Smooth muscle cell (in vitro differentiated cells): ENCODE data around the gene SLC1A5. TPM values are rescaled to one million over a fixed set of nuclear protein-coding genes. Genes with fewer than 3 reads are reported as not detected.

Experiments used
- DNase-seq: peaks from one replicate; lab custom pipeline; 2025; ENCODE audit not compliant: unreplicated experiment; lab: John Stamatoyannopoulos, UW
- H2AFZ ChIP-seq: fragments of 200-600 bp; sonication (generic); 2 replicates; pipeline ENCODE4 v1.6.0; 2016; ENCODE audit warnings: antibody characterized with exemption, low read depth, mild to moderate bottlenecking
- H3F3A ChIP-seq: fragments of 200-600 bp; sonication (generic); 2 replicates; pipeline ENCODE4 v1.6.0; 2017; ENCODE audit warnings: antibody characterized with exemption, low read depth
- H3K27ac ChIP-seq: fragments of 200-600 bp; sonication (generic); 2 replicates; pipeline ENCODE4 v1.5.1; 2016; ENCODE audit warnings: low read depth, mild to moderate bottlenecking
- H3K27me3 ChIP-seq: fragments of 200-600 bp; sonication (generic); 2 replicates; pipeline ENCODE4 v1.6.1; 2016; ENCODE audit warnings: low read depth, mild to moderate bottlenecking
- H3K36me3 ChIP-seq: fragments of 200-600 bp; sonication (generic); 2 replicates; pipeline ENCODE4 v1.5.1; 2016; ENCODE audit warnings: low read depth
- H3K4me1 ChIP-seq: fragments of 200-600 bp; sonication (generic); 2 replicates; pipeline ENCODE4 v1.5.1; 2016; ENCODE audit warnings: low read depth
- H3K4me2 ChIP-seq: fragments of 200-600 bp; sonication (generic); 2 replicates; pipeline ENCODE4 v1.6.0; 2016; ENCODE audit warnings: mild to moderate bottlenecking
- H3K4me3 ChIP-seq: fragments of 200-600 bp; sonication (generic); 2 replicates; pipeline ENCODE4 v1.5.1; 2016; ENCODE audit warnings: mild to moderate bottlenecking
- H3K79me2 ChIP-seq: fragments of 200-600 bp; sonication (generic); 2 replicates; pipeline ENCODE4 v1.6.0; 2016; ENCODE audit warnings: low read depth, mild to moderate bottlenecking
- H3K9ac ChIP-seq: fragments of 200-600 bp; sonication (generic); 2 replicates; pipeline ENCODE4 v1.6.0; 2016; ENCODE audit warnings: low read depth
- H3K9me3 ChIP-seq: fragments of 200-600 bp; sonication (generic); replicated peaks from 2 replicates; pipeline ENCODE4 v1.5.1; 2016; ENCODE audit warnings: low read depth
- H4K20me1 ChIP-seq: fragments of 200-600 bp; sonication (generic); 2 replicates; pipeline ENCODE4 v1.6.0; 2016; ENCODE audit warnings: low read depth
- WGBS: methylation state at CpG from one replicate; pipeline ENCODE4 v1.1.7; 2016; ENCODE audit warnings: low lambda C conversion rate; 5-methylcytosine and 5-hydroxymethylcytosine counted together
- polyA plus RNA-seq: library from polyadenylated mRNA; unstranded; fragments of >200 nt; fragmentation: Nextera tagmentation; extraction: Ambion mirVana; gene quantifications from 2 replicates; pipeline ENCODE4 v1.2.1, GENCODE V29; 2016
- total RNA-seq: library from RNA; depleted of rRNA; stranded (reverse); fragments of >200 nt; gene quantifications from 2 replicates; pipeline ENCODE4 v1.2.3, GENCODE V29; 2014
- TF ChIP-seq, protein P1 (sequence below): fragments of 200-600 bp; sonication (generic); IDR thresholded peaks from 2 replicates; pipeline ENCODE4 v1.5.1; 2017; ENCODE audit warnings: borderline replicate concordance, mild to moderate bottlenecking, antibody characterized with exemption; ENCODE audit not compliant: insufficient read depth, poor library complexity, severe bottlenecking

SLC1A5 gene
- total and polyA plus RNA-seq, 2 experiments from 2014 or later: 101 to 231 TPM

DNA sequence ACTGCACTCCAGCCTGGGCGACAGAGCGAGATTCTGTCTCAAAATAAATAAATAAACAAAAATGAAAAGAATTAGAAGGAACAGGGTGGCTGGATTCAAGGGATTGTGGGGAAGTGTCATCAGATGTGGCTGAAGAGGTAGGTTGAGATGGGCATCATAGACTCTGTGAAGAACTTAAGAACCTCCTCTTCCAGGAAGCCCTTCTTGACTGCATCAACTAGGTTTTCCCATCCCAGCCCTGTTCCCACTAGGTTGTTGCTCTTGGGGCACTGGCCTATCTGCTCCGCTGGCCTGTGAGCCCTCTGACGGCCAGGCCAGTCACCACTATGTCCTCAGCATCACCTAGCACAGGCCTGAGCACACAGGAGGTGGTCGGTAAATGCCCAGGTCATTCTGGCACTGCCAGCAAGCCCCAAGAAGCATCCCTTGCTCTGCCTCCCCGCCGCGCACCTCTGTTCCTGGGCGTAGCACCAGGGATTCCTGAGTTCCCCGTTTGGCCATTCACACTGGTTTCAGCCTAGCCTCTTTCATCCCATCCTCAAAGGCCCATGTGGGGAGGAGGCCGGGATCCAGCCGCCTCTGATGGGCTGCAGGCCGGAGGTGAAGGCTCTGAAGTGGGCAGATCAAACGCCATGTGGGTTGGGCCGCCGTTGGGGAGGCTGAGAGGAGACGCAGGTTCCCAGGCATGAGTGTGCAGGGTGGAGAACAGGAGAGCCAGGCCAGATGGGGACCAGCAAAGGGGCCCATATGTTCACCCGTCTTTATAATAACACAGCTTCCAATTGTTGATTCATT is 27.6 kb upstream of the SLC1A5 start:
- TF ChIP-seq, protein P1, sequence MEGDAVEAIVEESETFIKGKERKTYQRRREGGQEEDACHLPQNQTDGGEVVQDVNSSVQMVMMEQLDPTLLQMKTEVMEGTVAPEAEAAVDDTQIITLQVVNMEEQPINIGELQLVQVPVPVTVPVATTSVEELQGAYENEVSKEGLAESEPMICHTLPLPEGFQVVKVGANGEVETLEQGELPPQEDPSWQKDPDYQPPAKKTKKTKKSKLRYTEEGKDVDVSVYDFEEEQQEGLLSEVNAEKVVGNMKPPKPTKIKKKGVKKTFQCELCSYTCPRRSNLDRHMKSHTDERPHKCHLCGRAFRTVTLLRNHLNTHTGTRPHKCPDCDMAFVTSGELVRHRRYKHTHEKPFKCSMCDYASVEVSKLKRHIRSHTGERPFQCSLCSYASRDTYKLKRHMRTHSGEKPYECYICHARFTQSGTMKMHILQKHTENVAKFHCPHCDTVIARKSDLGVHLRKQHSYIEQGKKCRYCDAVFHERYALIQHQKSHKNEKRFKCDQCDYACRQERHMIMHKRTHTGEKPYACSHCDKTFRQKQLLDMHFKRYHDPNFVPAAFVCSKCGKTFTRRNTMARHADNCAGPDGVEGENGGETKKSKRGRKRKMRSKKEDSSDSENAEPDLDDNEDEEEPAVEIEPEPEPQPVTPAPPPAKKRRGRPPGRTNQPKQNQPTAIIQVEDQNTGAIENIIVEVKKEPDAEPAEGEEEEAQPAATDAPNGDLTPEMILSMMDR: no peak
- no peaks in the 10 kb centered on the region for H3F3A ChIP-seq
- H3K36me3 ChIP-seq: no peaks in the 10 kb centered on the region

DNA sequence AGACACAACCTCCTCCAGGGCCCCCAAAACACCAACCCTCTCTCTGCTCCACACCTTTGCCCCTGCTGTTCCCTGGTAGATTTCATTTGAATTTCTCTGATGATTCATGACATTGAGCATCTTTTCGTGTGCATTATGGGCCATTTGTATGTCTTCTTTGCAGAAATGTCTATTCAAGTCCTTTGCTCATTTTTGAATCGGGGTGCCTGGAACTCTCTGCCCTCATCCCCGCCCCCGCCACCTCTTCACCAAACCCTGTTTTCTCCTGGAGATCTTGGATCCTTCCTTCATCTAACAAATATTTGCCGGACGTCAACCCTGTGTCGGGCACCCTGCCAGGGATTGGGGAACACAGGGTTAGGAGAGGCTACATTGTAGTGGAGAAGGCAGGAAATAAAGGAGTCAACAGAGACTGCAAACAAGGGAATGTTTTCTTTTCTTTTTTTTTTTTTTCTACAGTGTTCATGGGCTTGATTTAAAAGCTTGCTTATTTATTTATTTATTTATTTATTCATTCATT is 25.5 kb upstream of the SLC1A5 start:
- Histone ChIP-seq H3K4me2 (no peak overlapping the region), H3K9me3 (no peaks in the 10 kb centered on the region), H3F3A (no peaks in the 10 kb centered on the region), H3K4me3 (no peak overlapping the region), H3K9ac (no peak overlapping the region), H2AFZ (no peak overlapping the region), H4K20me1 (no peaks in the 10 kb centered on the region), H3K4me1 (peaks cover 3% of the 10 kb centered on the region), H3K27me3 (no peaks in the 10 kb centered on the region), H3K79me2 (no peaks in the 10 kb centered on the region), H3K27ac (no peak overlapping the region), H3K36me3 (no peaks in the 10 kb centered on the region)
- TF ChIP-seq, protein P1: no peak
- no peak for DNase-seq
- 95% methylated on average over 7 of the region's 7 CpGs for WGBS

More for the DNA sequence above, 27.6 kb upstream of the SLC1A5 start:
- Histone ChIP-seq H3K27ac (no peak overlapping the region), H2AFZ (no peak overlapping the region), H3K4me2 (no peak overlapping the region), H3K9me3 (no peaks in the 10 kb centered on the region), H3K9ac (no peak overlapping the region), H3K4me1 (peaks cover 3% of the 10 kb centered on the region), H3K4me3 (no peak overlapping the region), H4K20me1 (no peaks in the 10 kb centered on the region), H3K79me2 (no peaks in the 10 kb centered on the region), H3K27me3 (no peaks in the 10 kb centered on the region)
- no peak for DNase-seq
- 90% methylated on average over 18 of the region's 18 CpGs for WGBS

DNA sequence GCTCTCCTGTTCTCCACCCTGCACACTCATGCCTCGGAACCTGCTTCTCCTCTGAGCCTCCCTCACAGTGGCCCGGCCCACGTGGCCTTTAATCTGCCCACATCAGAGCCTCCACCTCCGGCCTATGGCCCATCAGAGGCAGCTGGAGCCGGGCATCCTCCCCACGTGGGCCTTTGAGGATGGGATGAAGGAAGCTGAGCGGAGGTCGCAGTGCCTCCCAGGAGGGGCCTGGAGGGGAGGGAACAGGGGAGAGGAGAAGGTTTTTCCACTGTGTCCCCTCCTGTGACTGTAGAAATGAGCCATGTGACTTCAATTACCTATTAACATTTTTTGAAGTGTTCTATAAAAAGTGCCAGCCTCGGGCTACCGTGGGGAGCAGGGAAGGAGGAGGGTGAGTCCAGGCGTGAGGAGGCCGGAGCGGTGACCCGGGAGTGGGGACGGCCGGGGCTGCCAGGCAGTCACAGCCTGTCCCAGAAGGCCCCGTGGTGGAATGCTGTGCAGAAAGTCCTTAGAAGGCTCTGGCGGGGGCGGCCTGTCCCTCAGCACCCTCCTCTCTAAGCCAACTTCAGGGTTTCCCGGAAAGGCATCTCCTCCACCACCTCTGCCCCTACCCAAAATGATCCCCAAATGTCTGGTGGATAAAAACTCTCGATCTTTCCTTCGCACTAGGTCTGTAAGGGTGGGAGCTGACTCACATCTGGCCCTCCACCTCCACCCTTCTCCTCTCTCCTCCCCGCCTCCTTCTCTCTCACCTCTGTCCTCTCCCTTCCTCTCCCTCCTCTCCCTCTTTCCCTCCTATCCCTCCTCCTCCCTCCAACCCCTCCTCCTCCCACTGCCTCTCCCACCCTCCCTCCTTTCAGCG is 24.8 kb upstream of the SLC1A5 start:
- Histone ChIP-seq H3K27me3 (no peaks in the 10 kb centered on the region), H2AFZ (peak overlapping the region; percentile 45), H3K36me3 (no peaks in the 10 kb centered on the region), H3K4me1 (peaks cover 3% of the 10 kb centered on the region), H3K9me3 (no peaks in the 10 kb centered on the region), H3K79me2 (no peaks in the 10 kb centered on the region), H3F3A (no peaks in the 10 kb centered on the region), H4K20me1 (no peaks in the 10 kb centered on the region), H3K4me2 (no peak overlapping the region), H3K27ac (no peak overlapping the region), H3K4me3 (no peak overlapping the region), H3K9ac (no peak overlapping the region)
- TF ChIP-seq, protein P1: no peak
- 53% methylated on average over 23 of the region's 24 CpGs for WGBS
- no peak for DNase-seq
